ENCODE measurements around the gene NPW.

NPW gene

GRCh38 chr16:2056077-2056476 is 36.5 kb downstream of the NPW start:
- no peak for DNase-seq

GRCh38 chr16:2056681-2057407 is 37.3 kb downstream of the NPW start:
- no peak for DNase-seq

- DNase-seq = no peak
Observed at GRCh38 chr16:2057438-2057837, 37.9 kb downstream of the NPW start.

- DNase-seq = no peak
Observed at GRCh38 chr16:2058420-2058819, 38.8 kb downstream of the NPW start.

GRCh38 chr16:2058872-2059271 is 39.3 kb downstream of the NPW start:
- no peak for DNase-seq

- DNase-seq = no peak
Observed at GRCh38 chr16:2060346-2060745, 40.8 kb downstream of the NPW start.

GRCh38 chr16:2061023-2061422 is 41.4 kb downstream of the NPW start:
- no peak for DNase-seq

GRCh38 chr16:2061526-2061925 is 41.9 kb downstream of the NPW start:
- DNase-seq = no peak

- DNase-seq = no peak
Observed at GRCh38 chr16:2062801-2063200, 43.2 kb downstream of the NPW start.

- no peak for DNase-seq
Observed at GRCh38 chr16:2063861-2064260, 44.3 kb downstream of the NPW start.

GRCh38 chr16:2064368-2064945 is 44.9 kb downstream of the NPW start:
- DNase-seq = no peak

GRCh38 chr16:2066139-2066538 is 46.6 kb downstream of the NPW start:
- DNase-seq = no peak
